Keratinocyte (primary cell): ENCODE results near the gene MIA3. TPM values are rescaled to one million over a fixed set of nuclear protein-coding genes. Genes with fewer than 3 reads are reported as not detected.

Experiments
- DNase-seq: peaks from one replicate; pipeline ENCODE4 v3.0.0-alpha.2; 2011; ENCODE audit warnings: low read depth, missing footprints, low spot score
- FAIRE-seq: peaks from 2 replicates; lab custom pipeline; 2011; peaks lifted over from hg19 to GRCh38; lab: Jason Lieb, UNC
- H2AFZ ChIP-seq: 2 replicates; pipeline ENCODE4 v1.6.0; 2012; ENCODE audit warnings: low read length, control low read depth, inconsistent platforms; ENCODE audit not compliant: control insufficient read depth
- H3K27ac ChIP-seq: 2 replicates; pipeline ENCODE4 v1.5.1; 2011; ENCODE audit warnings: low read length; ENCODE audit not compliant: control insufficient read depth, insufficient read depth
- H3K27me3 ChIP-seq: 3 replicates; pipeline ENCODE4 v1.6.0; 2011; ENCODE audit warnings: low read length; ENCODE audit not compliant: control insufficient read depth, insufficient read depth; ENCODE audit errors: extremely low read depth
- H3K36me3 ChIP-seq, 2 experiments: 2 replicates in 1 of 2; 3 replicates in 1 of 2; pipeline ENCODE4 v1.5.1; 2011; ENCODE audit warnings: low read length in 2 of 2, mild to moderate bottlenecking in 1 of 2; ENCODE audit not compliant: control insufficient read depth in 2 of 2, insufficient read depth in 2 of 2; ENCODE audit errors: extremely low read depth in 1 of 2
- H3K4me1 ChIP-seq: 3 replicates; pipeline ENCODE4 v1.5.1; 2011; ENCODE audit warnings: low read length; ENCODE audit not compliant: control insufficient read depth, insufficient read depth; ENCODE audit errors: extremely low read depth
- H3K4me2 ChIP-seq: 3 replicates; pipeline ENCODE4 v1.6.0; 2011; ENCODE audit warnings: low read depth, low read length; ENCODE audit not compliant: control insufficient read depth, insufficient read depth; ENCODE audit errors: extremely low read depth
- H3K4me3 ChIP-seq, 3 experiments: fragments of 200-600 bp in 1 of 3; sonication (generic) in 1 of 3; 2 replicates in 2 of 3; 3 replicates in 1 of 3; pipeline ENCODE4 v1.5.1; 2011 to 2016; ENCODE audit warnings: low read length in 3 of 3, mild to moderate bottlenecking in 3 of 3, control low read depth in 2 of 3, inconsistent platforms in 1 of 3, low read depth in 1 of 3, mixed read lengths in 1 of 3, mixed run types in 1 of 3, moderate library complexity in 1 of 3; ENCODE audit not compliant: control insufficient read depth in 2 of 3, insufficient read depth in 2 of 3; ENCODE audit errors: extremely low read depth in 1 of 3
- H3K79me2 ChIP-seq: 2 replicates; pipeline ENCODE4 v1.6.0; 2012; ENCODE audit warnings: low read length; ENCODE audit not compliant: control insufficient read depth, insufficient read depth
- H3K9ac ChIP-seq: 3 replicates; pipeline ENCODE4 v1.6.0; 2011; ENCODE audit warnings: low read length; ENCODE audit not compliant: control insufficient read depth, insufficient read depth; ENCODE audit errors: extremely low read depth
- H3K9me1 ChIP-seq: 3 replicates; pipeline ENCODE4 v1.6.0; 2011; ENCODE audit warnings: low read length; ENCODE audit not compliant: control insufficient read depth, insufficient read depth; ENCODE audit errors: extremely low read depth
- H3K9me3 ChIP-seq: 2 replicates; pipeline ENCODE4 v1.5.1; 2012; ENCODE audit warnings: low read depth, low read length; ENCODE audit not compliant: control insufficient read depth
- H4K20me1 ChIP-seq: 3 replicates; pipeline ENCODE4 v1.6.0; 2011; ENCODE audit warnings: low read length; ENCODE audit not compliant: control insufficient read depth, insufficient read depth; ENCODE audit errors: extremely low read depth
- EZH2 ChIP-seq: IDR thresholded peaks from one replicate; pipeline ENCODE4 v1.6.1; 2012; ENCODE audit warnings: inconsistent platforms, mild to moderate bottlenecking, low read length, moderate library complexity
- dilution Hi-C: fragments of 300-500 bp; cut with MboI; formaldehyde crosslinking; loops from one replicate; pipeline ENCODE4 v1.7.0; 2020; ENCODE audit warnings: low sequenced_read_pairs; ENCODE audit not compliant: extremely low pct_ligation_motif_present
- polyA plus RNA-seq, 5 experiments: library from polyadenylated mRNA; depleted of rRNA in 3 of 5; stranded (reverse) in 3 of 5; stranded (forward) in 1 of 5; unstranded in 1 of 5; fragments of >200 nt; gene quantifications; 1 replicate in 1 of 5; 2 replicates in 3 of 5; 3 replicates in 1 of 5; pipeline versions ENCODE4 v1.2.1 to v1.2.3, GENCODE V29; 2011 to 2012; ENCODE audit warnings: missing spikeins in 2 of 5, low read depth in 1 of 5, low replicate concordance in 1 of 5
- TF ChIP-seq, protein P1 (sequence below), 3 experiments: IDR thresholded peaks in 1 of 3; conservative IDR thresholded peaks in 1 of 3; optimal IDR thresholded peaks in 1 of 3; 2 replicates in 2 of 3; 3 replicates in 1 of 3; pipeline versions ENCODE3 to v1.5.1; 2011; ENCODE audit warnings: low read length in 3 of 3, mild to moderate bottlenecking in 3 of 3, moderate library complexity in 2 of 3, control low read depth in 1 of 3, inconsistent platforms in 1 of 3; ENCODE audit not compliant: insufficient read depth in 2 of 3; ENCODE audit errors: extremely low read depth in 1 of 3

Gene MIA3
- polyA plus RNA-seq, 1 donor (not counting 4 experiments of a cell fraction or from before 2014, with no cell fraction given): 29.4 TPM

DNA sequence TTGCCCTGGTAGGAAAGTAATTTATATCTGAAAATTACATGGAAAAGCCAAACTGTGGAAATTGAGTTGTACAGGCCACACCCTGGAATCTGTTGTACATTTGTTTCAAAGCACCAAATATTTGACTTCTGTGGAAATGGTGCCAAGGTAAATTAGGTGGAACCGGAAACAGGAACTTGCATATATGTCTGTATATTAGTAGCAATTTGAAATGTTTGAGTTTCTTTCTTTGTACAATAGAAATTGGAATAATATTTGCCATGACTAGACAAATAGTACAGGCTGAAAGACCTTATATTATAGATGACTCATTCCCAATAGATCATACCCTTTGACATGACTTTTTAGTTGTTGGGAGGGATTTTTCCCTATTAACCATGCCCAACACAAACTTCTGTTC is 17.6 kb upstream of the MIA3 start:
- H3K4me3 ChIP-seq: no peak overlapping the region
- H3K9me1 ChIP-seq: no peaks in the 10 kb centered on the region
- no peak for FAIRE-seq
- H3K36me3 ChIP-seq: no peaks in the 10 kb centered on the region
- no peak overlapping the region for H3K9ac ChIP-seq
- H3K27me3 ChIP-seq: no peaks in the 10 kb centered on the region
- TF ChIP-seq, protein P1, sequence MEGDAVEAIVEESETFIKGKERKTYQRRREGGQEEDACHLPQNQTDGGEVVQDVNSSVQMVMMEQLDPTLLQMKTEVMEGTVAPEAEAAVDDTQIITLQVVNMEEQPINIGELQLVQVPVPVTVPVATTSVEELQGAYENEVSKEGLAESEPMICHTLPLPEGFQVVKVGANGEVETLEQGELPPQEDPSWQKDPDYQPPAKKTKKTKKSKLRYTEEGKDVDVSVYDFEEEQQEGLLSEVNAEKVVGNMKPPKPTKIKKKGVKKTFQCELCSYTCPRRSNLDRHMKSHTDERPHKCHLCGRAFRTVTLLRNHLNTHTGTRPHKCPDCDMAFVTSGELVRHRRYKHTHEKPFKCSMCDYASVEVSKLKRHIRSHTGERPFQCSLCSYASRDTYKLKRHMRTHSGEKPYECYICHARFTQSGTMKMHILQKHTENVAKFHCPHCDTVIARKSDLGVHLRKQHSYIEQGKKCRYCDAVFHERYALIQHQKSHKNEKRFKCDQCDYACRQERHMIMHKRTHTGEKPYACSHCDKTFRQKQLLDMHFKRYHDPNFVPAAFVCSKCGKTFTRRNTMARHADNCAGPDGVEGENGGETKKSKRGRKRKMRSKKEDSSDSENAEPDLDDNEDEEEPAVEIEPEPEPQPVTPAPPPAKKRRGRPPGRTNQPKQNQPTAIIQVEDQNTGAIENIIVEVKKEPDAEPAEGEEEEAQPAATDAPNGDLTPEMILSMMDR (optimal IDR thresholded peaks at IDR 0.05 in 1 of 3, IDR thresholded peaks at IDR 0.05 in 1 of 3, conservative IDR thresholded peaks at IDR 0.05 in 1 of 3; ENCODE audit: extremely low read depth in 1 of 3, insufficient read depth in 2 of 3, low read length in 3 of 3): no peak
- TF ChIP-seq EZH2: no peak
- dilution Hi-C loops: no loop called here
- no peak overlapping the region for H3K4me2 ChIP-seq
- no peak for DNase-seq
- H3K4me1 ChIP-seq: no peaks in the 10 kb centered on the region
- H3K9me3 ChIP-seq: no peaks in the 10 kb centered on the region
- no peak overlapping the region for H3K27ac ChIP-seq
- H4K20me1 ChIP-seq: no peaks in the 10 kb centered on the region
- H2AFZ ChIP-seq: no peak overlapping the region
- H3K79me2 ChIP-seq: no peaks in the 10 kb centered on the region

DNA sequence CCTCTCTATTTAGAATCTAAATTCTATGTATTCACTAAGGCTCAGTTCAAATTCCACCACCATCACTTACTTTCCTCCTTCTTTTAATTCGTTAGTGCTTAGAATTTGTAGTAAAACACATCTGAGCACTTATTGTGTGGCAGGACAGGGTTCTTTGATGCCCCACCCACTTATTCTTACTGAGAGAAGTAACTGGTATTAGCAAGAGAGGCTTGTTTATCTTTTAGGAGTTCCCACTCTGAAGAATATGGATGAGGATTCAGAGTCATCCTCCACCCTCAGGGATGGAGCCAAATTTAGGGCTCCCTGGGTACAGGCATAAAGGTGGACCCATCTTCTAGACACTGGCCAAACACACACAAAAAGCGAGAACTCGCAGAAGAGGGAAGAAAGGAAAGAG is 16.6 kb upstream of the MIA3 start:
- Histone ChIP-seq H3K9me1 (no peaks in the 10 kb centered on the region), H3K36me3 (no peaks in the 10 kb centered on the region), H4K20me1 (no peaks in the 10 kb centered on the region), H3K27me3 (no peaks in the 10 kb centered on the region), H3K27ac (no peak overlapping the region), H3K79me2 (no peaks in the 10 kb centered on the region), H3K4me1 (no peaks in the 10 kb centered on the region), H3K9me3 (no peaks in the 10 kb centered on the region), H3K4me3 (no peak overlapping the region), H2AFZ (no peak overlapping the region), H3K4me2 (no peak overlapping the region), H3K9ac (no peak overlapping the region)
- no peak for TF ChIP-seq EZH2
- TF ChIP-seq, protein P1 (optimal IDR thresholded peaks at IDR 0.05 in 1 of 3, IDR thresholded peaks at IDR 0.05 in 1 of 3, conservative IDR thresholded peaks at IDR 0.05 in 1 of 3; ENCODE audit: extremely low read depth in 1 of 3, insufficient read depth in 2 of 3, low read length in 3 of 3): no peak
- DNase-seq (no peak), FAIRE-seq (no peak)
- dilution Hi-C loops: no loop called here
